HG03575 (cell line): ENCODE data around the gene CD6.

Experiments used
- ATAC-seq: cut with Tn5 transposase; IDR thresholded peaks from one replicate; pipeline ENCODE4 v1.9.1; 2021; ENCODE audit not compliant: unreplicated experiment, insufficient number of reproducible peaks, low FRiP score; ENCODE audit errors: extremely low read depth

CD6 gene, protein sequence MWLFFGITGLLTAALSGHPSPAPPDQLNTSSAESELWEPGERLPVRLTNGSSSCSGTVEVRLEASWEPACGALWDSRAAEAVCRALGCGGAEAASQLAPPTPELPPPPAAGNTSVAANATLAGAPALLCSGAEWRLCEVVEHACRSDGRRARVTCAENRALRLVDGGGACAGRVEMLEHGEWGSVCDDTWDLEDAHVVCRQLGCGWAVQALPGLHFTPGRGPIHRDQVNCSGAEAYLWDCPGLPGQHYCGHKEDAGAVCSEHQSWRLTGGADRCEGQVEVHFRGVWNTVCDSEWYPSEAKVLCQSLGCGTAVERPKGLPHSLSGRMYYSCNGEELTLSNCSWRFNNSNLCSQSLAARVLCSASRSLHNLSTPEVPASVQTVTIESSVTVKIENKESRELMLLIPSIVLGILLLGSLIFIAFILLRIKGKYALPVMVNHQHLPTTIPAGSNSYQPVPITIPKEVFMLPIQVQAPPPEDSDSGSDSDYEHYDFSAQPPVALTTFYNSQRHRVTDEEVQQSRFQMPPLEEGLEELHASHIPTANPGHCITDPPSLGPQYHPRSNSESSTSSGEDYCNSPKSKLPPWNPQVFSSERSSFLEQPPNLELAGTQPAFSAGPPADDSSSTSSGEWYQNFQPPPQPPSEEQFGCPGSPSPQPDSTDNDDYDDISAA

GRCh38 chr11:60971520-60971919, at the start of gene CD6:
CD6 (plus strand) TSS chr11:60971680; CDS start chr11:60971866, 186 bp downstream.
- ATAC-seq = no peak

- ATAC-seq = no peak
These were observed 49.6 kb upstream of the CD6 start for GRCh38 chr11:60921777-60922335.

GRCh38 chr11:60922906-60923305, 48.6 kb upstream of the CD6 start:
- ATAC-seq = no peak

DNA sequence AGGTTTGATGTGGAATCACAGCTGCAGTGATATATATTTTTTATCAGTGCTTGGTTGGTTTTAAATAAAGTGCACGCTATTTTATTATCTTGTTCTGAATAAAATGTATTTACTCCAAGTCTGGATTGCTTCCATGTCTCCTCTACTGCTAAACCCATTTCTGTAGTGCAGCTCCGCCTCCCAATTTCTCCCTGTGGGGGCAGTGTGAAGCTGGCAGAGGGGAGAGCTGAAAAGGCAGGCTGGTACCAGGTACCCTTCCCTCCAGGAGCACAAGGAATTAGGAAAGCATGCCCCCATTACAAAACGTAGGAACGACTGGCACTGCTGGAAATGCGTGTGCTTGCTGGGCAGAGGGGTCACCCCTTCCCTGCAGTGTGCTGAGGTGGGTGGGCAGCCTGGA, 48.2 kb upstream of the CD6 start:
- ATAC-seq = no peak

GRCh38 chr11:60923800-60924109, 47.7 kb upstream of the CD6 start:
- ATAC-seq = no peak

- ATAC-seq = no peak
These were observed 47.2 kb upstream of the CD6 start, which contains the start of gene TMEM132A for GRCh38 chr11:60924110-60924905. TMEM132A (plus strand) TSS chr11:60924460; CDS start chr11:60924634, 174 bp downstream.

DNA sequence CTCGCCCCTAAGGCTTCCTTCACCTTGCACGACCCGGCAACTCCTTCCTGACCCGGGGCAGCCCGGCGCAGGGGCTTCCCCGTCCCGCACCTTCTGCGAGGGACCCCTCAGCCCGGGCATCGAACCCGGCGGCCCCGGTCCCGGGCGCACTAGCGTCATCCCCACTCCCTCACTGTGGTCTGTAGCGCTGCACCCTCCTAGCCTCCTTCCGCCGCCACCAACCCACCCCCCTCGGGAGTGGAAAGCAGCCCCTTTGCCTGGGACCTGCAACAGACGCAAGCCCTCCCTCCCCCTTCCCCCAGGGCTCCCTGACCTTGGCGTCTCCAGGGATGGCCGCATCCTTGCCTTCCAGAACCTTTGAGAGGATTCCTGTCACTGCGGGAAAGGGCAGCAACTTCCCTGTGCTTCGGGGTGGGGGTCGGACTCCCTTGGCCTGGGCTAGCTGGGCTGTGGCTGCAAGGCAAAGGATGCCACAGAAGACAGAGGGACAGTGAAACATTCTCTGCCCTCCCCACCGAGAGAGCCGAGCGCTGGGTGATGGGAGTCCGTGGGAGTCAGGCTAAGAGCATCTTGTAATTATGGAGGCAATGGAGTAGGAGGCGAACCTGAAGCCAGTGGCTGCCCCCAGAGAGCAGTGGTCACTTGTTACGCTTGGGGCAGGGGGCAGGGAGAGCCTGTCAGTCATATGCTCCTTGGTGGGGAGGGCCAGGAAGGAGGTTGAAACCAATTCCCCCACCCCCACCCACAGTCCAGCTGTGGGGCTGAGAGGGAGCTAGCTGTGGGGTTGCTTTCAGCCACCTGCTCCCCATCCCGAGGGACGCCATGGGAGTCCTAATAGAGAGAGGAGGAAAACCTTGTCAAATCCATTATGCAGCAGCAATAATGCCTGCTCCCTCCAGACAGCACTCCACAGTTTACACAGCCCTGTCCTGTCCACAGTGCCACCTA, 46.3 kb upstream of the CD6 start:
- no peak for ATAC-seq

GRCh38 chr11:60925868-60926267, 45.6 kb upstream of the CD6 start:
- ATAC-seq = no peak

- no peak for ATAC-seq
These were observed 45.0 kb upstream of the CD6 start for GRCh38 chr11:60926500-60926899.

DNA sequence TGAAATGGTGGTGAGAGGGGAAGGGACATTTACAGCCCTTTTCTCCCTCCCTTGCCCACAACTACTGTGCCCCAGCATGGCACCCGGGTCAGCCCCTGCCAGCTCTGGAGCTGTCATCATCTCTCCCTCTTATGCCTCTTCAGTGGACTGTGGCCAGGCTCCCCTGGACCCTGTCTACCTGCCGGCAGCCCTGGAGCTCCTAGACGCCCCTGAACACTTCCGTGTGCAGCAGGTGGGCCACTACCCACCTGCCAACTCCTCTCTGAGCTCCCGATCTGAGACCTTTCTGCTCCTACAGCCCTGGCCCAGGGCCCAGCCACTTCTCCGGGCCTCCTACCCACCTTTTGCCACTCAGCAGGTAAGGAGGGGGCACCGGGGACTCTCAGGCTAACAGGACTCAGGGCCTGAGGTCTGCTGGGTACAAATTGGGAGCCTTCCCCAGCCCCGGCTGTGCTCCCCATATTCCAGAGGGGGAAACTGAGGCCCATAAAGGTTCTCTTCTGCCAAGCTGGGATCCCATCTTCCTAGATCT, 44.4 kb upstream of the CD6 start:
- ATAC-seq = no peak

GRCh38 chr11:60927600-60927999, 43.9 kb upstream of the CD6 start:
- ATAC-seq = no peak

DNA sequence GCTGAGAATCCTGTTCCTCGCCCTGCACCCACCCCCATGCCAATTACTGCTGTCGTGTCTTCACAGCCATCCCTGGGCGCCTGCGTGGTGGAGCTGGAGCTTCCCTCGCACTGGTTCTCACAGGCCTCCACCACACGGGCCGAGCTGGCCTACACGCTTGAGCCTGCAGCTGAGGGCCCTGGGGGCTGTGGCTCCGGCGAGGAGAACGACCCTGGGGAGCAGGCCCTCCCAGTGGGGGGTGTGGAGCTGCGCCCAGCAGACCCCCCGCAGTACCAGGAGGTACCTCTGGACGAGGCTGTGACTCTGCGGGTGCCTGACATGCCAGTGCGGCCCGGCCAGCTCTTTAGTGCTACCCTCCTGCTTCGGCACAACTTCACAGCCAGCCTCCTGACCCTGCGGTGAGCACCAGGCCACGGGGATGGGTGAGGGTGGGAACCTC, 42.9 kb upstream of the CD6 start:
- ATAC-seq = no peak

DNA sequence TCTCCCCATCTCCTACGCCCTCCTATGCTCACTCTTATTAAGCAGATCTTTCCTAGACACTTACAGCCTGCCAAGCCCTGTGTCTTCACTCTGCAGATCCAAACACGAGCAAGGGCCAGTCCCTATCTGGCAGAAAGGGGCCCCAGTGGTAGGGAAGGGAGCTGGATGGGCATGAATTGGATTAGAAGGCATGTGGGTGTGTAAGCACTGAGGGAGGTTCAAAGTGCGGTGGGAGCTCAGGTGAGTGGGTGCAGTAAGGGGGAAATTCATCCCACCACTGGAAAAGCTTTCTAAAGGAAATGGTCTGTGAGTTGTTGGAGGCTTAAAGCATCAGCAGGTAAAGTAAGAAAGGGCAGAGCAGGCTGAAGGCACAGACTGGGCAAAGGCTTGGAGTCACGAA, 41.7 kb upstream of the CD6 start:
- no peak for ATAC-seq

GRCh38 chr11:60930394-60930793, 41.1 kb upstream of the CD6 start:
- no peak for ATAC-seq

DNA sequence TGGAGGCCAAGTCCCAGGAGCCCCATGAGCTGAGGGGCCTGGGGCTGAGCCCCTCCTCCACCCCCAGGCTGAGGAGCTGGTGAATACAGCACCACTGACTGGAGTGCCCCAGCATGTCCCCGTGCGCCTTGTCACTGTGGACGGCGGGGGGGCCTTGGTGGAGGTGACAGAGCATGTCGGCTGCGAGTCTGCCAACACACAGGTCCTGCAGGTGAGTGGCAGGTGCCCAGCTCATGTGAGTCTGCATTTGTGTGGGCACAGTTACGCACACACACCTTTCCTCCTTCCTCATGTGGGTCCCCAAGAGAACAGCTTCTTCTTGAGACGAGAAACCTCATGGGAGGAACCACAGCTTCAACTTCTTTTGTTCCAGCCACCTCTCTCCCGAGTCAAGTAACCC, 39.6 kb upstream of the CD6 start:
- ATAC-seq = no peak

DNA sequence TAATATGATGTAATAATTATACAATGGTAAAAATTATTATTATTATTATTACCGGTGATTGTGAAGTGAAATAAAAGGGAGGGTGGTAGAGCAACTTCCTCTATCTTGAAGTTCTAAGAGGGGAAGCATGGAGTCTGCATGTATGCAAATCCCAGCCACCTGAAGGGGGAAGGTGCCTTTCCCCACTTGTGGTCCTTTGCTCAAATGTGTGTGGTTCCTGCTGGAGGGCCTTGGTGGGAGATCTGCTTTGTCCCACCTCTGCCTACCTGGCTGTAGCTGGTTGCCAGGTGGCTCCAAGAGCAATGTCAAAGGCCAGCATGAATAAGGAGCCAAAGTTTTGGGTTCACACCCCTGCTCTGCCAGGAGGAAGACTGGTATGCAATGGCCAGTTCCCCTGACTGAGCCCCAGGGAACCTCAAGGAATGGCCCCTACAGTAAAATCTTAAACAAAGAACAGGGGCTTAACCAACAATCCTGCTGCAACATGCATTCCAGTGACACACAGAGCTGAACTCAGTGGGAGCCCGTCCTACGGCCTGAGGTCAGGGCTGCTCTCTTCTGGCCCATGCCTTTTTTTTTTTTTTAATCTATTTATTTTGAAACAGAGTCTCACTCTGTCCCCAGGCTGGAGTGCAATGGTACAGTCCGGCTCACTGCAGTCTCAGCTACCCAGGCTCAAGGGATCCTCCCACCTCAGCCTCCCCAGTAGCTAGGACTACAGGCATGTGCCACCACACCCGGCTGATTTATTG, 38.7 kb upstream of the CD6 start:
- no peak for ATAC-seq

DNA sequence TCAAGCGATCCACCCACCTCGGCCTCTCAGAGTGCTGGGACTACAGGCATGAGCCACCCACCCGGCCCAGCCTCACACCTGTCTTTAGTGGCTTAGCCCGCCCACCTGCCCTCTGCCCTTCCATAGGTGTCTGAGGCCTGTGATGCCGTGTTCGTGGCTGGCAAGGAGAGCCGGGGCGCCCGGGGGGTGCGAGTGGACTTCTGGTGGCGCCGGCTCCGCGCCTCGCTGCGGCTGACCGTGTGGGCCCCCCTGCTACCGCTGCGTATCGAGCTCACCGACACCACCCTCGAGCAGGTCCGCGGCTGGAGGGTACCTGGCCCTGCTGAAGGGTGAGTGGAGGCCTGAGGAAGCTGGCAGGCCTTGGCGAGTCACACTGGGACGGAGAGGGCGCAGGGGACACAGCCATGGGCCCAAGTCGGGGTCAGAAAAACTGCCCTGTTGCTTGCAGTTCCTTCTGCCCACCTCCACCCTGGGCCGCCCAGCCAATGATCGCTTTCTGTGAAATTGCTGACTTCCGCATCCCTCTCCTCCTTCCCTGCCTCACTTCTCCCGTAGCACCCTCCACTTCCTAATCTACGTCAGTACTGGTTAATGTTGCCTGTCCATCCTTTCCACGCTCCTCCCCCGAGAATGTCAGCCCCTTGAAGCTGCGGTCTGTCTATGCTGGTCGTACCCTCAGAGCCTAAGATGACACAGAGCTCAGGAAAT, 37.9 kb upstream of the CD6 start:
- ATAC-seq = no peak
